Measurements from ENCODE around the gene SLMAP. TPM values are rescaled to one million over a fixed set of nuclear protein-coding genes. Genes with fewer than 3 reads are reported as not detected.
"Not testable (repeated sequence)": the region's sequence is repeated elsewhere in the genome, so short reads cannot be mapped to it uniquely, and the experiment has no call there.

The SLMAP gene
- total and polyA plus RNA-seq, 2 experiments from 2014 or later: 28.4 to 45.2 TPM

DNA sequence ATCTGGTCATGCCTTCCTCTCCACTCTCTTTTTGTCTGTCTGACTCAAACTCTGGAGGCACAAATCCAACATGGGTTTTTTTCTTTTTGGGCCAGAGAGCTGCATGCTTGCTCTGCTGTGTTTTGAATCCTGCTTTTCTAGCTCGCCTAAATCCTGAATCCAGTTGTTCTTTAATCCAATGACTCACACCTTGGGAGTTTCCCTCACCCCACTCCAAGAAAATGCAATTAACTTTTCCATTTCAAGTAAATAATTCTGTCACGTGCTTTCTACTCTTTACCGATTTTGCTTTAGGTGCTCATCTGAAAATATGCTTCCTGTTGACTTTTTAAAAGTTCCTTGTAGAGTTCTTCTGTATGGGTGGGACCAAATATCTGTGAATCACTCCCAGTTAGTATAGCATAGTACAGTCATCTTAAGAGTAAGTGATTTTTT is 47.6 kb downstream of the SLMAP start:
- H3K36me3 ChIP-seq: no peaks in the 10 kb centered on the region
- H3K27me3 ChIP-seq: no peaks in the 10 kb centered on the region
- no peak overlapping the region for H3K27ac ChIP-seq
- H3K4me1 ChIP-seq (ENCODE audit: low read depth): no peaks in the 10 kb centered on the region
- TF ChIP-seq, protein P1, sequence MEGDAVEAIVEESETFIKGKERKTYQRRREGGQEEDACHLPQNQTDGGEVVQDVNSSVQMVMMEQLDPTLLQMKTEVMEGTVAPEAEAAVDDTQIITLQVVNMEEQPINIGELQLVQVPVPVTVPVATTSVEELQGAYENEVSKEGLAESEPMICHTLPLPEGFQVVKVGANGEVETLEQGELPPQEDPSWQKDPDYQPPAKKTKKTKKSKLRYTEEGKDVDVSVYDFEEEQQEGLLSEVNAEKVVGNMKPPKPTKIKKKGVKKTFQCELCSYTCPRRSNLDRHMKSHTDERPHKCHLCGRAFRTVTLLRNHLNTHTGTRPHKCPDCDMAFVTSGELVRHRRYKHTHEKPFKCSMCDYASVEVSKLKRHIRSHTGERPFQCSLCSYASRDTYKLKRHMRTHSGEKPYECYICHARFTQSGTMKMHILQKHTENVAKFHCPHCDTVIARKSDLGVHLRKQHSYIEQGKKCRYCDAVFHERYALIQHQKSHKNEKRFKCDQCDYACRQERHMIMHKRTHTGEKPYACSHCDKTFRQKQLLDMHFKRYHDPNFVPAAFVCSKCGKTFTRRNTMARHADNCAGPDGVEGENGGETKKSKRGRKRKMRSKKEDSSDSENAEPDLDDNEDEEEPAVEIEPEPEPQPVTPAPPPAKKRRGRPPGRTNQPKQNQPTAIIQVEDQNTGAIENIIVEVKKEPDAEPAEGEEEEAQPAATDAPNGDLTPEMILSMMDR (IDR thresholded peaks at IDR 0.05; ENCODE audit: low read depth, low read length): no peak
- DNase-seq (ENCODE audit: low read depth in 1 of 2, low spot score in 1 of 2): peak in 1 of 2 donors; percentile 90
- no peaks in the 10 kb centered on the region for H3K9me3 ChIP-seq (ENCODE audit: low read depth)
- H3K4me3 ChIP-seq: no peak overlapping the region

DNA sequence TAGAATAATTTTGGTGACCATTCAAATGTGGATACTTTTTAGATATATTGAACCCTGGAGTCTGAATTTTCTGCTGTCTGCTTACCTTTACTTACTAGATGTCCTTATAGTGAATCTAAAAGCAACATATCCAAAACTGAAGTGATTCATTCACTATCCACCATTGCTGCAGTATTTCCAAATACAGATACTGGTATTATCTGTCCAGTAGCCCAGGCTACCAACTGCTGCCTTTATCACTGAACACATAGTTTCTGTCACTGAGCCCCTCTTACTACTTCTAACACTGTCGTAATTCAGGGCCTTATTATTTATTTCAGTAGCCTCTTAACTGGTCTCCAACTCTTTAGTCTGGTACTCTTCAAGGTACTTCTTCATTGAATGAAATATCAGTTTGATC is 49.2 kb downstream of the SLMAP start:
- Histone ChIP-seq H3K36me3 (no peaks in the 10 kb centered on the region), H3K27ac (no peak overlapping the region), H3K27me3 (no peaks in the 10 kb centered on the region), H3K4me3 (no peak overlapping the region), H3K9me3 (ENCODE audit: low read depth) (no peaks in the 10 kb centered on the region), H3K4me1 (ENCODE audit: low read depth) (no peaks in the 10 kb centered on the region)
- TF ChIP-seq, protein P1 (IDR thresholded peaks at IDR 0.05; ENCODE audit: low read depth, low read length): no peak
- DNase-seq (ENCODE audit: low read depth in 1 of 2, low spot score in 1 of 2): no peak

DNA sequence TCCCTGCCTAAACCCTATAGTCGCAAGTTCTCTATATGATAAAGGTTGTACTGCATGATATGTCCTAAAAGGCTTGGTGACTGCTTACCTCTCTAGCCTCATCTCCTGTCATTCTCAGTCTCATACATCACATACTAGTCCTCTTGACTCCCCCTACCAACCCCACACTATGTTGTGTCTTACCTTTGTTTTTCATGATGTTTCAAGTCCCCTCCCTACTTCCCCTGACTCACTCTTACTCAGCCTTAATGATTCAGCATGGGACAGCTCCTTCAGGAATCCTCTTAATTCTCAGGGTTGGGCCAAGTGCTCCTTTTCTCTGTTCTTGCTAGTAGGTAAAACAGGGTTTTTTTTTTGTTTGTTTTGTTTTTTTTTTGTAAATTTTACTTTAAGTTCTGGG is 49.6 kb downstream of the SLMAP start:
- Histone ChIP-seq H3K27ac (no peak overlapping the region), H3K4me3 (no peak overlapping the region), H3K27me3 (no peaks in the 10 kb centered on the region), H3K36me3 (no peaks in the 10 kb centered on the region), H3K4me1 (ENCODE audit: low read depth) (no peaks in the 10 kb centered on the region), H3K9me3 (ENCODE audit: low read depth) (no peaks in the 10 kb centered on the region)
- DNase-seq (ENCODE audit: low read depth in 1 of 2, low spot score in 1 of 2): peak in 1 of 2 donors; percentile 60
- TF ChIP-seq, protein P1 (IDR thresholded peaks at IDR 0.05; ENCODE audit: low read depth, low read length): no peak

DNA sequence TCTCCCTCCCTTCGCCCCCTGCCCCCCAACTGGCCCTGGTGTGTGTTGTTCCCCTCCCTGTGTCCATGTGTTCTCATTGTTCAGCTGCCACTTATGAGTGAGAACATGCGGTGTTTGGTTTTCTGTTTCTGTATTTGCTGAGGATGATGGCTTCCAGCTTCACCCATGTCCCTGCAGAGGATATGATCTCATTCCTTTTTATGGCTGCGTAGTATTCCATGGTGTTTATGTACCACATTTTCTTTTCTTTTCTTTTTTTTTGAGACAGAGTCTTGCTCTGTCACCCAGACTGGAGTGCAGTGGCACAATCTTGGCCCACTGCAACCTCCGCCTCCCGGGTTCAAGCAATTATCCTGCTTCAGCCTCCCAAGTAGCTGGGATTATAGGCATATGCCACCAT is 50.1 kb downstream of the SLMAP start:
- H3K27me3 ChIP-seq; H3K4me3 ChIP-seq; H3K9me3 ChIP-seq (ENCODE audit: low read depth); H3K36me3 ChIP-seq; H3K27ac ChIP-seq; DNase-seq (ENCODE audit: low read depth in 1 of 2, low spot score in 1 of 2); H3K4me1 ChIP-seq (ENCODE audit: low read depth): not testable (repeated sequence)

DNA sequence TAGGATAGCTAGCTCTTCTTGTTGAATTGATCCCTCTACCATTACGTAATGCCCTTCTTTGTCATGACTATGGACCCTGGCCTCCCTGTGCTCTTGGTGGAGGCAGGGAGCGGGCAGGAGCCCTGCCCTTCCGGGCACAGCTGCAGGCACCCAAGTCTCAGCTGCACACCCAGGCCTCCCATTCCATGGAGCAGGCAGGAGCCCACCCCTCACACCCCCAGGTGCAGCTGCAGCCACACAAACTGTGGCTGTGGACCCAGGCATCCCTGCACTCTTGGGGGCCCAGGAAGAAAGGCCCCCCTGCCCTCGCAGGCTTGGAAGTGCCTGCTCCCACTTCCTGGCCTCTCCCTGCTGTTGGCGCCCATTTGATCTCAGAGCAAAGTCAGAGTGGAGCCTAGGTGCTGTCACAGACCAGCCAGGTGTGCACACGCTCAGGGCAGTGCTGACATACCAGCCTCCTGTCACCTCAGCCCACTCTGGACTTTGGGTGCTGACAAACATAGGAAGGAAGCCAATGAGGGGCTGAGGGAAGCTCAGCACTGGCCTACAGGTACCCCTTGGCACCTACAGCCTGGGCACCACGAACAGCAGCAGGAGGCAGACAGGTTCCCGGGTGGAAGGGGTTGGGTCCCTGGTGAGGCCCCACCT is 53.0 kb downstream of the SLMAP start:
- no peaks in the 10 kb centered on the region for H3K27me3 ChIP-seq
- no peak overlapping the region for H3K27ac ChIP-seq
- no peaks in the 10 kb centered on the region for H3K4me1 ChIP-seq (ENCODE audit: low read depth)
- H3K9me3 ChIP-seq (ENCODE audit: low read depth): no peaks in the 10 kb centered on the region
- no peak overlapping the region for H3K4me3 ChIP-seq
- TF ChIP-seq, protein P1 (IDR thresholded peaks at IDR 0.05; ENCODE audit: low read depth, low read length): no peak
- no peaks in the 10 kb centered on the region for H3K36me3 ChIP-seq
- no peak for DNase-seq (ENCODE audit: low read depth in 1 of 2, low spot score in 1 of 2)

DNA sequence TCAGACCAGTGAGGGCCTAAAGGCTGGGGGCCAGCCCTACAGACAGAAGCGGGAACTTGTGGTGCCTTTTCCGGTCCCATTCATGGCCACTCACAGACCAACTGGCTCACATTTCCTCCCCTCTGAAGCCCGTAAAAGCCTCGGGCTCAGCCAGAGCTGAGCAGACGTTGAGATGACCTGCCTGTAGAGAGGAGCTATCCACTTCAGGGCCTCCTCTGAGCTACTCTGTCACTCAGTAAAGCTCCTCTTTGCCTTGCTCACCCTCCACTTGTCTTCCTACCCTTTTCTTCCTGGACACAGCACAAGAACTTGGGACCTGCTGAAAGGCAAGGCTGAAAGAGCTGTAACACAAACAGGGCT is 53.5 kb downstream of the SLMAP start:
- TF ChIP-seq, protein P1 (IDR thresholded peaks at IDR 0.05; ENCODE audit: low read depth, low read length): no peak
- no peaks in the 10 kb centered on the region for H3K9me3 ChIP-seq (ENCODE audit: low read depth)
- no peaks in the 10 kb centered on the region for H3K27me3 ChIP-seq
- no peaks in the 10 kb centered on the region for H3K4me1 ChIP-seq (ENCODE audit: low read depth)
- H3K4me3 ChIP-seq: no peak overlapping the region
- H3K27ac ChIP-seq: no peak overlapping the region
- DNase-seq (ENCODE audit: low read depth in 1 of 2, low spot score in 1 of 2): peak in 1 of 2 donors; percentile 14
- H3K36me3 ChIP-seq: no peaks in the 10 kb centered on the region
